Measurements from ENCODE around the gene STT3A. TPM values are rescaled to one million over a fixed set of nuclear protein-coding genes. Genes with fewer than 3 reads are reported as not detected.

The STT3A gene
- total and polyA plus RNA-seq, 10 of the 15 experiments (the other 5 are each of a cell fraction or from before 2014, with no cell fraction given), result 74.4 to 202 (median 118) TPM

GRCh38 chr11:125621995-125622394 lies 29.3 kb downstream of the STT3A start:
- TF ChIP-seq YBX1 (IDR thresholded peaks at IDR 0.05), result no peak
- TF ChIP-seq CREM (IDR thresholded peaks at IDR 0.05; ENCODE audit: low read depth), result no peak
- no peak for TF ChIP-seq NBN (IDR thresholded peaks at IDR 0.05)
- POLR2A ChIA-PET, result no interaction called here
- no TSS peak for BruUV-seq (replicated peaks)
- Histone ChIP-seq H3K4me1 (ENCODE audit: control insufficient read depth, insufficient read depth, low read length) (peaks cover 7% of the 10 kb centered on the region; the same call in 1 of the 2 replicates), H2AFZ (ENCODE audit: control insufficient read depth, low read depth, low read length) (no peak overlapping the region), H3K4me2 (ENCODE audit: control insufficient read depth, insufficient read depth) (no peak overlapping the region), H3K27ac (ENCODE audit: control insufficient read depth, insufficient read depth) (no peak overlapping the region), H3K79me2 (ENCODE audit: control insufficient read depth, insufficient read depth, low read length) (peaks cover 15% of the 10 kb centered on the region), H3K36me3 (ENCODE audit: control insufficient read depth in 2 of 2, insufficient read depth in 2 of 2, low read length in 1 of 2) (peaks cover 6 to 31% of the 10 kb centered on the region in 2 experiments), H3K27me3 (replicated peaks in 1 of 2; ENCODE audit: control insufficient read depth in 2 of 2, insufficient read depth in 2 of 2, low read length in 1 of 2) (no peaks in the 10 kb centered on the region), H4K20me1 (ENCODE audit: control insufficient read depth, insufficient read depth) (no peaks in the 10 kb centered on the region), H3K4me3 (no peak overlapping the region), H3K9me3 (replicated peaks; ENCODE audit: control insufficient read depth, insufficient read depth, low read length) (no peaks in the 10 kb centered on the region), H3K9ac (ENCODE audit: control insufficient read depth, insufficient read depth, low read length) (no peak overlapping the region)
- ATAC-seq (no peak), DNase-seq (ENCODE audit: low read depth, low spot score) (no peak), FAIRE-seq (no peak)
- 100% methylated on average over 2 of the region's 2 CpGs for WGBS (ENCODE audit: insufficient coverage, insufficient replicate concordance, low lambda C conversion rate, missing lambda C conversion rate)
- SMC1A ChIA-PET (ENCODE audit: uncharacterized antibody, unreplicated experiment), result interaction anchor here (1.4 to 1.6 kb wide), 4 partner anchors 9 to 118 kb away, joined by 3 to 4 read pairs (median 4); no protein-coding TSS in a partner anchor
- CTCF ChIA-PET, result interaction anchor here (0.9 to 1.7 kb wide), 3 partner anchors 20 to 28 kb away, joined by 3 to 7 read pairs (median 4); no protein-coding TSS in a partner anchor
- RAD21 ChIA-PET (ENCODE audit: unreplicated experiment), result no interaction called here
- intact Hi-C loops (cut with micrococcal nuclease; ENCODE audit: unreplicated experiment) (no loop called here), in situ Hi-C loops (cut with MboI) (no loop called here)

GRCh38 chr11:125623064-125623463 lies 30.4 kb downstream of the STT3A start:
- no peak for TF ChIP-seq RELA (IDR thresholded peaks at IDR 0.05; ENCODE audit: borderline replicate concordance, partially characterized antibody)
- no peak for TF ChIP-seq ATF2 (IDR thresholded peaks at IDR 0.05; ENCODE audit: low read length)
- TF ChIP-seq RUNX3 (IDR thresholded peaks at IDR 0.05; ENCODE audit: low read length), result no peak
- no peak for TF ChIP-seq JUND (IDR thresholded peaks at IDR 0.05; ENCODE audit: low read depth, low read length)
- no peak for TF ChIP-seq ZNF274 (IDR thresholded peaks at IDR 0.05; ENCODE audit: insufficient read depth, insufficient read length)
- no peak for TF ChIP-seq HDGF (IDR thresholded peaks at IDR 0.05)
- no peak for TF ChIP-seq IRF3 (IDR thresholded peaks at IDR 0.05)
- no peak for TF ChIP-seq EZH2 (IDR thresholded peaks at IDR 0.05; ENCODE audit: borderline replicate concordance, control insufficient read depth, low read depth, low read length)
- peaks cover 5 to 27% of the 10 kb centered on the region in 2 experiments for H3K36me3 ChIP-seq (ENCODE audit: control insufficient read depth in 2 of 2, insufficient read depth in 2 of 2, low read length in 1 of 2)
- CTCF ChIA-PET, result interaction anchor here (0.6 to 1.7 kb wide), 3 partner anchors 29 to 883 kb away, joined by 4 to 5 read pairs (median 4); no protein-coding TSS in a partner anchor
- BruUV-seq (replicated peaks), result no TSS peak
- no peaks in the 10 kb centered on the region for H3K27me3 ChIP-seq (replicated peaks in 1 of 2; ENCODE audit: control insufficient read depth in 2 of 2, insufficient read depth in 2 of 2, low read length in 1 of 2)
- no peak overlapping the region for H3K9ac ChIP-seq (ENCODE audit: control insufficient read depth, insufficient read depth, low read length)
- peaks cover 7% of the 10 kb centered on the region; the same call in 1 of the 2 replicates for H3K4me1 ChIP-seq (ENCODE audit: control insufficient read depth, insufficient read depth, low read length)
- RAD21 ChIA-PET (ENCODE audit: unreplicated experiment), result interaction anchor here (0.7 kb wide), 1 partner anchor 30 kb away, joined by 3 read pairs; no protein-coding TSS in a partner anchor
- H2AFZ ChIP-seq (ENCODE audit: control insufficient read depth, low read depth, low read length), result no peak overlapping the region
- H3K9me3 ChIP-seq (replicated peaks; ENCODE audit: control insufficient read depth, insufficient read depth, low read length), result no peaks in the 10 kb centered on the region
- no peak for ATAC-seq
- H3K4me3 ChIP-seq, result no peak overlapping the region
- DNase-seq (ENCODE audit: low read depth, low spot score), result no peak
- SMC1A ChIA-PET (ENCODE audit: uncharacterized antibody, unreplicated experiment), result interaction anchor here (0.8 to 1.0 kb wide), 4 partner anchors 14 to 571 kb away, joined by 3 read pairs; no protein-coding TSS in a partner anchor
- 100% methylated on average over 1 of the region's 1 CpG for WGBS (ENCODE audit: insufficient coverage, insufficient replicate concordance, low lambda C conversion rate, missing lambda C conversion rate)
- peaks cover 25% of the 10 kb centered on the region for H3K79me2 ChIP-seq (ENCODE audit: control insufficient read depth, insufficient read depth, low read length)
- no peaks in the 10 kb centered on the region for H4K20me1 ChIP-seq (ENCODE audit: control insufficient read depth, insufficient read depth)
- no peak overlapping the region for H3K27ac ChIP-seq (ENCODE audit: control insufficient read depth, insufficient read depth)
- no peak overlapping the region for H3K4me2 ChIP-seq (ENCODE audit: control insufficient read depth, insufficient read depth)
- no peak for FAIRE-seq
- in situ Hi-C loops (cut with MboI) (no loop called here), intact Hi-C loops (cut with micrococcal nuclease; ENCODE audit: unreplicated experiment) (no loop called here)
- POLR2A ChIA-PET, result no interaction called here

Data from GM12878 (cell line).